ENCODE measurements around the gene ENO3. TPM values are rescaled to one million over a fixed set of nuclear protein-coding genes. Genes with fewer than 3 reads are reported as not detected.
A peak's percentile ranks its signal among the peaks of the same experiment; 100 is the strongest.

Gene ENO3
- total RNA-seq, 1 donor from 2014 or later: 7.0 TPM

GRCh38 chr17:4950075-4950745 is 709 bp upstream of the ENO3 start:
- DNase-seq: no peak

GRCh38 chr17:4951486-4951885 is 567 bp downstream of the ENO3 start:
- no peak for DNase-seq

- peak; percentile 34 for DNase-seq
Measured at GRCh38 chr17:4953451-4953961, 2.6 kb downstream of the ENO3 start.

GRCh38 chr17:4955091-4955490 is 4.2 kb downstream of the ENO3 start:
- DNase-seq: no peak

GRCh38 chr17:4956493-4957061 is 5.7 kb downstream of the ENO3 start:
- no peak for DNase-seq

GRCh38 chr17:4958102-4958501 is 7.2 kb downstream of the ENO3 start:
- no peak for DNase-seq

GRCh38 chr17:4959261-4959965 is 8.5 kb downstream of the ENO3 start:
- DNase-seq: no peak

- DNase-seq: no peak
Measured at GRCh38 chr17:4960279-4960922, 9.5 kb downstream of the ENO3 start.

- DNase-seq: no peak
Measured at GRCh38 chr17:4965311-4965986, 14.5 kb downstream of the ENO3 start.

GRCh38 chr17:4966844-4967538 is 16.1 kb downstream of the ENO3 start:
- DNase-seq: peak; percentile 100

GRCh38 chr17:4967539-4968485 is 16.9 kb downstream of the ENO3 start, which contains the start of gene SPAG7:
TSS of gene SPAG7 (minus strand) at chr17:4967817. CDS start at chr17:4967804, 13 bp downstream.
- DNase-seq: peak; percentile 99

GRCh38 chr17:4968486-4969046 is 17.6 kb downstream of the ENO3 start:
- no peak for DNase-seq

GRCh38 chr17:4969047-4969550 is 18.2 kb downstream of the ENO3 start:
- DNase-seq: peak; percentile 40

GRCh38 chr17:4969551-4970173 is 18.7 kb downstream of the ENO3 start:
- DNase-seq: no peak

- no peak for DNase-seq
Measured at GRCh38 chr17:4970273-4970672, 19.4 kb downstream of the ENO3 start.

- DNase-seq: no peak
Measured at GRCh38 chr17:4971826-4972225, 20.9 kb downstream of the ENO3 start.

- no peak for DNase-seq
Measured at GRCh38 chr17:4972322-4972721, 21.4 kb downstream of the ENO3 start.

- no peak for DNase-seq
Measured at GRCh38 chr17:4972752-4973151, 21.8 kb downstream of the ENO3 start.

GRCh38 chr17:4973256-4974114 is 22.6 kb downstream of the ENO3 start:
- DNase-seq: no peak
